Choroid plexus epithelial cell (primary cell): ENCODE data around the gene WDFY2.

Experiments used
- DNase-seq: peaks from one replicate; pipeline ENCODE4 v3.0.0-alpha.2; 2010; ENCODE audit warnings: low read depth
- H3K4me3 ChIP-seq: 2 replicates; pipeline ENCODE4 v1.5.1; 2011; ENCODE audit warnings: low read depth, mild to moderate bottlenecking, control low read depth, low read length, moderate library complexity
- CTCF ChIP-seq: conservative IDR thresholded peaks from 2 replicates; pipeline ENCODE4 v1.5.1; 2011; ENCODE audit warnings: low read depth, mild to moderate bottlenecking, control low read depth, inconsistent platforms, low read length, moderate library complexity

WDFY2 gene

GRCh38 chr13:51613535-51613934 is 29.3 kb downstream of the WDFY2 start:
- no peak for DNase-seq
- H3K4me3 ChIP-seq, result no peak overlapping the region
- no peak for TF ChIP-seq CTCF

DNA sequence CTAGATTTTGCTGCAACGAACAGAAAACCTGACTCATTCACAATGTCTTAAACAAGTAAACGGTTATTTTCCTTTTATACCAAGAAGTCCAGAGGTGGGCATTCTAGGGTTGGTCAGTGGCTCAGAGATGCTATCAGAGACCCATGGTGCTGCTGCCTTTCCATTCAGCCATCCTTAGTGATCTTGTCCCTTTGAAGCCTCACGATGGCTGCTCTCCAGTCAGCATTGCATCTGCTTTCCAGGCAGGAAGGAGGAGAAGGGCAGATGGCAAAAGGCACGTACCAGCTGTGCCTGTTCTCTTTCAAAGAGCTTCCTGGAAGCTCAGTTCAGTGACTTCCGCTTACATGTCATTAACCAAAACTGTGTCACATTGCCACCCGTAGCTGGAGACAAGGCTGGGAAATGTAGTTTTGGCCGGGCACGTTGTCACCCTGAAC is 30.1 kb downstream of the WDFY2 start:
- TF ChIP-seq CTCF, result no peak
- no peak for DNase-seq
- no peak overlapping the region for H3K4me3 ChIP-seq

DNA sequence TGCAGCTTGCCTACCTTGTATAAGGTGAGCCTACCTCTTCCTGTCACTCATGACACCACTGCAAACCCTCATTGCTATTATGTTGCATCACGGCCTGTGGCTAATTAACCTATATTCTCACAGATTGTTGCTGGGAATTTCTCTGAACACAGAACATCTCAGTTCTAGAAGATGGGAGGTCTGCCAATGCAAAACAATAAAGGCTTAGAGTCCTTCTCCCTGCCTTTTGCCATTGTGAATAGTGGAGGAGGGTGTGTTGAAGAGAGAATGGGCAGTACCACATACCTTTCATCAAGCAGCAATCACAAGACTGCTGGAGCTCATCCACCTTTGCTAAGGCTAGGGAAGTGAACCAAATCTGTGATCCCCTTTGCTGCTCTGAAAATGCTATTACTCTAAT is 34.4 kb downstream of the WDFY2 start:
- no peak for TF ChIP-seq CTCF
- DNase-seq, result no peak
- H3K4me3 ChIP-seq, result no peak overlapping the region

DNA sequence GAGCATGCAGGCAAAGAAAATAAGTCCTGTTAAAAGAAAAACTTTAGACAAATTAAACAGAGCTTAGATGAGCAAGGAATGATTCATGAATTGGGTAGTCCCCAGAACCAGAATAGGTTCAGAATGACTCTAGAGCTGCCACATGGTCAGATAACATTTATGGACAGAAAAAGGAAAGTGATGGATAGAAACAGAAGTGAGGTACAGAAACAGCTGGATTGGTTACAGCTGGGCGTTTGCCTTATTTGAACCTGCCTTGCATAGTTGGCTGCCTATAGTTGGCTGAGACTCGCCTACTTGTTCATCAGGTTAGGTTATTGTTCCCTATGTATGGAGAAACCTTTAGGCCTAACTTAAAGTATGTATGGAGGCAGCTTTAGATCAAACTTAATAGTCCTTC is 35.4 kb downstream of the WDFY2 start:
- peak; percentile 54 for DNase-seq
- TF ChIP-seq CTCF, result no peak
- no peak overlapping the region for H3K4me3 ChIP-seq

GRCh38 chr13:51620165-51620983 is 36.1 kb downstream of the WDFY2 start:
- H3K4me3 ChIP-seq, result no peak overlapping the region
- TF ChIP-seq CTCF, result no peak
- peak; percentile 22 for DNase-seq

GRCh38 chr13:51621602-51622001 is 37.3 kb downstream of the WDFY2 start:
- TF ChIP-seq CTCF, result no peak
- DNase-seq, result no peak
- no peak overlapping the region for H3K4me3 ChIP-seq

- TF ChIP-seq CTCF, result no peak
- no peak overlapping the region for H3K4me3 ChIP-seq
- DNase-seq, result peak; percentile 44
These were observed 39.2 kb downstream of the WDFY2 start for GRCh38 chr13:51623473-51623872.
